CD4-positive, alpha-beta T cell treated with Interleukin-21 for 1 hour (primary cell): ENCODE results near the gene ERBB2.
"Not testable (repeated sequence)": the region's sequence is repeated elsewhere in the genome, so short reads cannot be mapped to it uniquely, and the experiment has no call there.

Experiments
- DNase-seq: peaks from one replicate; pipeline ENCODE4 v3.0.0-alpha.2; 2020

Gene ERBB2

GRCh38 chr17:39730095-39730921, 30.4 kb downstream of the ERBB2 start, which contains the start of gene MIEN1:
MIEN1 (minus strand) TSS chr17:39730532; CDS start chr17:39730495, 37 bp downstream.
- DNase-seq, result peak; percentile 92

DNA sequence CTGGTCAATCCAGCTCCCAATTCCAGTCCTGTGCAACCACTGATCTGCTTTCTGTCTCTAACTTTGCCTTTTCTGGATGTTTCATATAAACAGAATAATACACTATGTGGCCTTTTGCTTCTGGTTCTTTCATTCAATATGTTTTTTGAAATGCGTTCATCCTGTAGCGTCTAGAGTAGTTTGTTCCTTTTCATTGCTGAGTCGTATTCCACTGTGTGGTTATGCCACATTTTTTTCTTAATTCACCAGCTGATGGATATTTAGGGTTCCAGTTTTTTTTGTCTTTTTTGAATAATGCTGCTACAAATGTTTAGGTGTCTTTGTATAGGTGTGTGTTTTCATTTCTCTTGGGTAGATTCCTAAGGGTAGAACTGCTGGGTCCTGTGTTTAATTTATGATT, 32.7 kb downstream of the ERBB2 start:
- no peak for DNase-seq

GRCh38 chr17:39735882-39736281, 36.0 kb downstream of the ERBB2 start:
- no peak for DNase-seq

DNA sequence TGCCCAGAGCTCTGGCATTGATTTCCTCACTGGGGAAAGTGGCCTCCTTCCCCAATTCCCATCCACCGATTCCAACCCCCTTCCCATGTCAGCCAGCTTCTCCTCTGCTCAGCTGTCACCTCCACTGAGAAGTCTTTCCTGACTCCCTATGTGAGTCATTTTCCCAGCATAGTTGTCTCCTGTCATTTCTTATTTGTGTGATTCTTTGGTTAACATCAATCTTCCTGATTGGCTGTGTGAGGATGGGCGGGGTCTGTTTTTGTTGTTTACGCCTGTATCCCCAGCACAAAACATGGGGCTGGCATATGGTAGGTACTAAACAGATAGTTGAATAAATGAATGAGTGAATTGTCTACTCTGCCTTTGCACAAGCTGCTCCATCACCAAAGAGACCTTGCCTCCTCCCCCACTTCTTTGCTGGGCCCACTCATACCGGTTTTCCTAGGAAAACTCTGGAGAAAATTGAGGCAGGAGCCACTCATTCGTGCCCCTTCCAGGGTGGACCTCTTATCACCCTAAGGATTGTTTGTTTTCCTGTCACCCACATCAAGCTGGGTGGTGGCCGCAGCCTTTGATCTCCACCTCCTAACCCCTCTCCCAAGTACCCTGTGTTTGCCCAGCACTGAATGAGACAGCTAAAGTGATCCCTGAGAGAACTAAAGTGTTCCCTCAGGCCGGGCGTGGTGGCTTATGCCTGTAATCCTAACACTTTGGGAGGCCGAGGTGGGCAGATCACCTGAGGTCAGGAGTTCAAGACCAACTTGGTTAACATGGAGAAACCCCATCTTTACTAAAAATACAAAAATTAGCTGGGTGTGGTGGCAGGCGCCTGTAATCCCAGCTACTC, 36.7 kb downstream of the ERBB2 start:
- DNase-seq, result no peak

DNA sequence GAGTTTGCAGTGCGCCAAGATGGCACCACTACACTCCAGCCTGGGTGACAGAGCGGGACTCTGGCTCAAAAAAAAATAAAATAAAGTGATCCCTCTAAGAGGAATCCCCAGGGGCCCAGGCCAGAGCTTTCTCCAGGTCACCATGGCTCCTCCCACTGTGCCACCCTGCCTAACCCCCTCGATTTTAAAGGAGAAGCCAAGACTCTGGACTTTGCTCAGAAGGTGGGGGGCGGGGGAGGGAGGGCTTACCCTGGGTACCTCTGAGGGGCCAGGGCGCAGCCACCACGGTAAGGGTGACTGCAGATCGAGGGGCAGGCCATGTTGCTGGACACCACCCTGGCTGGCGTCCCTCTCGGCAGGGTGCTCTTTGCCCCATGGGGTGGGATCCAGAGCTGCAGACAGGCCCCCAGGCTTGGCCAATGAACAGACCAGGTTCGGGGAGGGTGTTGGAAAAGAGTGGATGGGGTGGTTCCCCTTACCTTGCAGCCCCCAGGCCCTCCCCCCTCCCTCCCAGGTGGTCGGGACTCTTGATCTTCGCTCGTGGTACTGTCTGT, 37.4 kb downstream of the ERBB2 start:
- no peak for DNase-seq

GRCh38 chr17:39737760-39738567, 38.1 kb downstream of the ERBB2 start, which contains the start of gene GRB7:
GRB7 (plus strand) TSS chr17:39737938; CDS start chr17:39742302, 4,364 bp downstream.
- DNase-seq, result no peak

- peak; percentile 62 for DNase-seq
These were observed 38.7 kb downstream of the ERBB2 start for GRCh38 chr17:39738568-39738901.

DNA sequence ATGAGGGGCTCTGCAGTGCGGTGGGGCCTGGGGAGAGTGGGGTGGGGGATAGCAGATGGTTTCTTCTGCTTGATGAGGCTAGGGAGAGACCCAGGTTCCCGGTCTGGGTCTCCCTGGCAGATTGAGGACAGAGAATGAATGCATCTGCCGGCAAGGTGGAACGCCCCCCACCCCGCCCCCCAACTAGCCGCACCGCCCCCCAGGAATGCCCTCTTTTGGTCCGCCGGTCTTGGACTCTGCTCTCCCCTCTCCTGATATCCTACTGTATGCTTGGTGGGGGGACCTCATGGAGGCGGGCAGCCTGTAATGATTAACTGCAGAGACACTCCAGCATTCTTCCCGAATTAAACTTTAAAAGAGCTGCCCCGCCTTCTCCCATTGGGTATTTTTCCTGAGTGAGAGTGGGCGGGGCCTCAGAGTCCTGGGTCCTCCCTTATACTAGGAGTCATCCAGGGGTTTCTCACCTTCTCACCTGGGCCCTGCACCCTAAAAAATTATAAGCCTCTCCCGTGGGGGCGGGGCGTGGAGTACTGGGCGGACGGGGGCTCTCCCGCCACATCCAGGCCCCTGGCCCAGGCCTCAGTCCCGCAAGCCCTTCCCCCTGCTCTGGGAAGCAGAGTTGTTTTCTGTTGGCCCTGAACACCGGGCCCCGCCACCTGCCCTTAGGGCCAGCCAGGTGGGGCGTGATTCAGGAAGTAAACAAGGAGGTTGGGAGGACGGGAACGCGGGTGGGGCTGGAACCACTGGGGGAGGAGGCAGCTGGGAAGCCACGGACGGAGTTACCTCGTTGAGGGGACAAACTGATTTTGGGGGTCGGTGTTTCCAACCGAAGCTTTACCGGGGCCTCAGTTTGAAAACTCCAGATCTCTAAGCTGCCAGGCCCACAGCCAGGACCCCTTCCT, 39.4 kb downstream of the ERBB2 start:
- DNase-seq, result no peak

DNA sequence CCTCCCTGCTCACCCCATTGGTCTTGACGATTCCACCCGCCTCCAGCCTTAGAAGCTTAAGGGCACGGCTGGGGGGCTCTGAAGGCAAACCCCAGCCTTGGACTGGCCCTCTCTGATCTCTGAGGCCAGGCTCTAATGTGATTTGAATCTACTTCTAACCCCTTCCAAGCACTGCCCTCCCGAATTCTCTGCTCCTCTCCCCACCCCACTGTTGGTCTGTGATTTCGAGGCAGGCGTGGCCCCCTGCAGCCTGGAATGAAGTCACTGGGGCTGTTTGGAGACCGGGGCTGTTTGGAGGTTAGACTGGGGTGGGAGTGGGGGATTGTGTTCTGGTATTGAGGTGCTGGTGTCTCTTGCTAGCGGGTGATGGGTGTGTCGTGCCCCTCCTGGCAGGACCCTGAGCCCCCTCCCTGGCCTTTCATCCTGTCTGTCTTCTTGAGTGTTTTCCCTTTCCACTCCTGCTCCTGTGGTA, 40.1 kb downstream of the ERBB2 start:
- DNase-seq, result no peak

DNA sequence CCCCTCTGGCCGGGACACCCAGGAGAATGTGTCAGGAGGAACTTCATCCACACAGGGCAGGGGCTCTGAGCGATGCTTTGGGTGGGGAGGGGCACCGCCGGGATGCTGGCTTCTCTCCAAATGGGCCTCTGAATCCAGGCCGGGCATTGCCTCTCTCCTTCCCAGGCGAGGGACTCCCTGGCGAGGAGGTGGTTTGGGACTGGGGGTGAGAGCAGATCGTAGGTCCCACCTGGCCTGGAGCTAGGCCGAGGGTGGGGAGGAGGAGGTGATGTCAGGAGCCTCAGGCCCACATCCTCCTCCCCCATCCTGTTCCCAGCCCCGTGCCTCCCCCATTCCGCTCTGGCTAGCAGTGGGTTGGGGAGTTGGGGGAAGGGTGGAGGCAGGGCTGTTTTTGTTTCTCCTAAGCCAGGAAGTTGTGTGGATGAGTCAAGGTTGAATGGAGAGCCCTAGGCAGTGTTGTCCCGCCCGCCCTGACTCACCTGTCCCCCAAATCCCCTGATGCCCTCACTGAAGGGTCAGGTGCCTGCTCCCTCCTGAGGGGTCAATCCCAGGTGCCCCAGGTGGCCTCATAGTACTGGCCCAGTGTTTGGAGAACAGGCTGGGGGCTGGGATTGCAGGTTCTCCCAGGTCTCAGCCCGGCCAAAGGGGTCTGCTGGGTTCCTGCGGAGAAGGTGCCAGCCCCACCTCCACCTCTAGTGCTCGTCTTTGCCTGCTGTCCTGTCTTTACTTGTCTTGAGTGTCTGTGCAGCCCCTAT, 40.7 kb downstream of the ERBB2 start:
- DNase-seq, result no peak

DNA sequence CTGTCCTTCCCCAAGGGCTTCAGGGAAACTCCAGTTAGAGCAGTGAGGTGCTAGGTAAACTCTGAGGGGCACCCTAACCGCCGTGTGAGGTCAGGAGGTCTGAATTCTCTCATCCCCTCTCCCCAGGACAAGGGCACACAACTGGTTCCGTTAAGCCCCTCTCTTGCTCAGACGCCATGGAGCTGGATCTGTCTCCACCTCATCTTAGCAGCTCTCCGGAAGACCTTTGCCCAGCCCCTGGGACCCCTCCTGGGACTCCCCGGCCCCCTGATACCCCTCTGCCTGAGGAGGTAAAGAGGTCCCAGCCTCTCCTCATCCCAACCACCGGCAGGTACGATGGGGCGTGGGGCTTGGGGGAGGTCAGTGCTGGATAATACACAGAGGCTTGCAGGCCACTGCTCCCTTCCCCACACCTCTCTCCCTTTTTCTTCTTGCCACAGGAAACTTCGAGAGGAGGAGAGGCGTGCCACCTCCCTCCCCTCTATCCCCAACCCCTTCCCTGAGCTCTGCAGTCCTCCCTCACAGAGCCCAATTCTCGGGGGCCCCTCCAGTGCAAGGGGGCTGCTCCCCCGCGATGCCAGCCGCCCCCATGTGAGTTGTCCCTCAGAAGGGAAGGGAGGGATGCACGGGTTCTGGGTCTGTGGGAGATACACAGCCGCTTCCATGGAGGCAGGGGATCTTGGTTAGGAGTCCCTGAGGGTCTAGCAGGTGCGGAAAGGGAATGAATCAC, 42.4 kb downstream of the ERBB2 start:
- no peak for DNase-seq

DNA sequence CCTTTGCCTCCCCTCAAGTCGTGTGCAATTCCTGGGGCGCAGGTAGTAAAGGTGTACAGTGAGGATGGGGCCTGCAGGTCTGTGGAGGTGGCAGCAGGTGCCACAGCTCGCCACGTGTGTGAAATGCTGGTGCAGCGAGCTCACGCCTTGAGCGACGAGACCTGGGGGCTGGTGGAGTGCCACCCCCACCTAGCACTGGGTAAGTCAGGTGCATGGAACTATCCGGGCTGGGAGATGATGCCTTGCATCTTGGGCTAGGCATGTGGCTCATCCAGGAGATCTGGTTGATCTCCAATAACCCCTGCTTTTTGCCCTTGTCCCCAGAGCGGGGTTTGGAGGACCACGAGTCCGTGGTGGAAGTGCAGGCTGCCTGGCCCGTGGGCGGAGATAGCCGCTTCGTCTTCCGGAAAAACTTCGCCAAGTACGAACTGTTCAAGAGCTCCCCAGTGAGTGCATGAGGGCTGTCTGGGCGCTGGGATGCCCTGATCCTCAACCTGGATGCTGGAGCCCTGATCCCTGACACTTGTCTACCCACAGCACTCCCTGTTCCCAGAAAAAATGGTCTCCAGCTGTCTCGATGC, 43.1 kb downstream of the ERBB2 start:
- no peak for DNase-seq

DNA sequence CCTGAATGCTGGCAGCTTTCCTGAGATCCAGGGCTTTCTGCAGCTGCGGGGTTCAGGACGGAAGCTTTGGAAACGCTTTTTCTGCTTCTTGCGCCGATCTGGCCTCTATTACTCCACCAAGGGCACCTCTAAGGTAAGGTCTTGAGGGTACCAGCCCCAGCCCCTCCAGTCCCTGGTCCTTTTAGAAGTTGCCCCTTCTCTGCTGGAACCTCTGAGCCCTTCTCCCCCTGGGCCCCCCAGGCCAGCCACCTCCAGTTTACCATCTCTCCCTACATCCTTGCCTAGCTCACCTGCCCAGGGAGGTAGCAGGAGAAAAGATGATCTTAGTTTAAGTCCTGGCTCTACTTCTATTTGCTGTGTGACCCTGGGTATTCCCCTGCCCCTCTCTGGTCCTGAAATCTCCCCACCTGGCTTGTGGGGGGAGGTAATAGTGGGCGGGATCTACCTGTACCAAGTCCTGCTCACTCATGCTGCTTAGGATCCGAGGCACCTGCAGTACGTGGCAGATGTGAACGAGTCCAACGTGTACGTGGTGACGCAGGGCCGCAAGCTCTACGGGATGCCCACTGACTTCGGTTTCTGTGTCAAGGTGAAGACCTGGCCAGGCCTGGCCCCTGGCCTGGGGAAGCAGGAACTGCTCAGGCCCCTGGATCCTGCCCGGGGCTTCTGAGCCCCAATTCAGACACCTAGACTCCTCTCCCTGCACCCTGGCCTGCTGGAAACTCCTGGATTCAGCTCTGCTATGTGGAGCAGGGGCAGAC, 44.4 kb downstream of the ERBB2 start:
- no peak for DNase-seq

GRCh38 chr17:39744836-39745215, 45.0 kb downstream of the ERBB2 start:
- DNase-seq, result no peak

- no peak for DNase-seq
These were observed 45.7 kb downstream of the ERBB2 start for GRCh38 chr17:39745335-39746144.

GRCh38 chr17:39746145-39746461, 46.2 kb downstream of the ERBB2 start:
- DNase-seq, result no peak

DNA sequence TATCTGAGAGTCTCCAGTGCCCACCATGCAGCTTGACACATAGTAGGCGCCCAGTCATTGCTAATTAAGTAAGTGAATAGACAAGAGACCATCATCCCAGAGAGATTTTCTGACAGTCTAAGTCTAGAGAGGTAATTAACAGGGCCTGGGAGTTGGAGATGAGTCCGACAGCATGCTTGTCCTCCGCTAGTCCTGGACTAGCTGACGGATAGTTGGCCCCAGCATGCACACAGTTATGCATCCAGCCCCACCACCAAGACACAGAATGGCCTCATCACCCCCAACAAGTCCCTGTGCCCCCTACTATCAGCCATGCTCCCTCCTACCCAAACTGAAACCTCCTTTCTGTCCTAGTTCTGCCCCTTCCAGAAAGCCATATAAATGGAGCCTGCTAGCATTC, 47.9 kb downstream of the ERBB2 start:
- no peak for DNase-seq

DNA sequence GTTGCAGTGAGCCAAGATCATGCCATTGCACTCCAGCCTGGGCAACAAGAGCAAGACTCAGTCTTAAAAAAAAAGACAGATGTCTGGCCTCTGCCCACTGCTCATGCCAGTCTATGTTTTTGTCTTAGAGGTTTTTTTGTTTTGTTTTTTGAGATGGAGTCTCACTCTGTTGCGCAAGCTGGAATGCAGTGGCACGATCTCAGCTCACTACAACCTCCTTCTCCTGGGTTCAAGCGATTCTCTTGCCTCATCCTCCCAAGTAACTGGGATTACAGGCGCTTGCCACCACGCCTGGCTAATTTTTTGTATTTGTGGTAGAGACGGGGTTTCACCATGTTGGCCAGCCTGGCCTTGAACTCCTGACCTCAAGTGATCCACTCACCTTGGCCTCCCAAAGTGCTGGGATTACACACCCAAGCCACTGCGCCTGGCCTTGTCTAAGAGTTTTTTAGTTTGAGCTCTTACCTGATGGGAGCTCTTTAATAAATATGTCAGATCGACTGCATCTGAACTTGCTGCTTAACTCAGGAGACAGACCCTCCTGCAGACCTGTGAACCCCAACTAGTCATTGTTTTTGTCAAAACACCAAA, 48.7 kb downstream of the ERBB2 start:
- DNase-seq, result not testable (repeated sequence)
